Measurements from ENCODE around the gene R3HDM4.
"Not testable (repeated sequence)": the region's sequence is repeated elsewhere in the genome, so short reads cannot be mapped to it uniquely, and the experiment has no call there.

The R3HDM4 gene

GRCh38 chr19:861756-862580, 51.1 kb downstream of the R3HDM4 start:
- DNase-seq (ENCODE audit: low read depth in 1 of 2, low spot score in 1 of 2) = peak; percentile 38 to 50

- DNase-seq (ENCODE audit: low read depth in 1 of 2, low spot score in 1 of 2) = no peak
Measured at GRCh38 chr19:861141-861755, 51.8 kb downstream of the R3HDM4 start.

DNA sequence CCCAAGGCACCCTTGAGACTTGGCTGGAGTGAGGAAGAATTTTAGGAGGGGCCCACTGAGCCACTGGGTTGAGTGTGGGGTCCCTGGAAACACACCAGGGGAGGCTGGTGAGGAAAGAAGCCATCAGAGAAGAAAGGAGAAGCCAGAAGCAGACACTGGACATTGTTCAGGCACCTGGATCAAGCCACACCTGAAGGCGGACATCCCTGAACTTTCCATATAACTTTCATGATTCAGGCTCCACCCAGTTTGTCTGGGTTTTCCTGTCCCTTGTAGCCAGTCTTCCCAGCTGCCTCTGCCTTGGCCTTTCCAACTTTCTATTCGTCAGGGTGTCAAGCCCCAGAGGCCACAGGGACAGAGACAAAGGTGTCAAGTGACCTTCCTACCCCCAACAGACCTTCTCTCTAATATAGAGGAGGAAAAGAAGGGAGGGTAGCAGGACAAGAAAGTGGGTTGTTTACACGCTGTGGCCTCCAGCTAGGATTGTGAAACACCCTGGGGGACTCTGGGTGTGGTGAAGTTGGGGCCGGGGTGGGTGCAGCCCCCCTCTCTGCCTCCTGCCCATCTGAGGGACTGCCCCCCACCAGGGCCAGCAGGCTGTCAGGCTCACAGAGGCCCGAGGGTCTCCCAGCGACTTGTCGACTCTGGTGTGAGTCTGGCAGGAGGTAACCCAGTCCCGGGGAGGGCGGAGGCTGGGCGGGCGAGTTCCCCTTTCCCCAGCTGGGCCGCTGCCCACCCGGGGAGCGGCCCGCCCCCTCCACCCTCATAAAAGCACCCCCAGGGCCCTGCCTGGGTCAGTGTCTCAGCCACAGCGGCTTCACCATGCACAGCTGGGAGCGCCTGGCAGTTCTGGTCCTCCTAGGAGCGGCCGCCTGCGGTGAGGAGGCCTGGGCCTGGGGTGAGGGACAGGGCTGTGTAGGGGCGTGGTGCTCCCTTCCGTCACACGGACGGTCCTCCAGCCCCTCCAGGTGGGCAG, 53.9 kb downstream of the R3HDM4 start, which contains the start of gene CFD:
Gene CFD, plus strand, starts transcription at position 797 of the 976 bp plus-strand sequence. Its CDS starts 26 bp downstream, at position 823.
- no peak for DNase-seq (ENCODE audit: low read depth in 1 of 2, low spot score in 1 of 2)

DNA sequence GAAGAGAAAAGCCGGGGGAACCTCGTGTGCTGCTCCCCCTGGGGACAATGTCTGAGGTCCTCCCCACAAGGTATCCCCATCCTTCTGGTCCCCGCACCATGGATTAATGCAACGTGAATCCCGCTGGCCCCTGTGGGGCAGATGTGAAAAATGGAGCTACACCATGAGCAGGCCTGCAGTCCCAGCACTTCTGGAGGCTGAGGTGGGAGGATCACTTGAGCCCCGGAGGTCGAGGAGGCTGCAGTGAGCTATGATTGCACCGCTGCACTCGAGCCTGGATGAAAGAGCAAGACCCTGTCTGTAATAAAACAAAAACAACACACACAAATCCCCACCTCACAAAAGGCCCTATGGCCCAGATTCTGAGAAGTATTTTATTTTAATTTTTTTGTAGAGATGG, 54.7 kb downstream of the R3HDM4 start:
- DNase-seq (ENCODE audit: low read depth in 1 of 2, low spot score in 1 of 2) = no peak

DNA sequence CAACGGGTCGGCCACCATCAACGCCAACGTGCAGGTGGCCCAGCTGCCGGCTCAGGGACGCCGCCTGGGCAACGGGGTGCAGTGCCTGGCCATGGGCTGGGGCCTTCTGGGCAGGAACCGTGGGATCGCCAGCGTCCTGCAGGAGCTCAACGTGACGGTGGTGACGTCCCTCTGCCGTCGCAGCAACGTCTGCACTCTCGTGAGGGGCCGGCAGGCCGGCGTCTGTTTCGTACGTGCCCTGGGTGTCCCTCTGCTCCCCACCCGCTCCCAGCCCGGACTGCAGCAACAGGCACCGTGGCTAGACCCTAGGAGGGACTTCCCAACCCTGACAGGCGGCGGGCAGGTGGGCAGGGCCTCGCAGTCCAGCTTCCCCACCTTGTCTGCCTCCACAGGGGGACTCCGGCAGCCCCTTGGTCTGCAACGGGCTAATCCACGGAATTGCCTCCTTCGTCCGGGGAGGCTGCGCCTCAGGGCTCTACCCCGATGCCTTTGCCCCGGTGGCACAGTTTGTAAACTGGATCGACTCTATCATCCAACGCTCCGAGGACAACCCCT, 57.4 kb downstream of the R3HDM4 start:
- no peak for DNase-seq (ENCODE audit: low read depth in 1 of 2, low spot score in 1 of 2)

- DNase-seq (ENCODE audit: low read depth in 1 of 2, low spot score in 1 of 2) = no peak
Measured at GRCh38 chr19:855142-855541, 57.9 kb downstream of the R3HDM4 start.

GRCh38 chr19:854549-854948, 58.5 kb downstream of the R3HDM4 start:
- no peak for DNase-seq (ENCODE audit: low read depth in 1 of 2, low spot score in 1 of 2)

DNA sequence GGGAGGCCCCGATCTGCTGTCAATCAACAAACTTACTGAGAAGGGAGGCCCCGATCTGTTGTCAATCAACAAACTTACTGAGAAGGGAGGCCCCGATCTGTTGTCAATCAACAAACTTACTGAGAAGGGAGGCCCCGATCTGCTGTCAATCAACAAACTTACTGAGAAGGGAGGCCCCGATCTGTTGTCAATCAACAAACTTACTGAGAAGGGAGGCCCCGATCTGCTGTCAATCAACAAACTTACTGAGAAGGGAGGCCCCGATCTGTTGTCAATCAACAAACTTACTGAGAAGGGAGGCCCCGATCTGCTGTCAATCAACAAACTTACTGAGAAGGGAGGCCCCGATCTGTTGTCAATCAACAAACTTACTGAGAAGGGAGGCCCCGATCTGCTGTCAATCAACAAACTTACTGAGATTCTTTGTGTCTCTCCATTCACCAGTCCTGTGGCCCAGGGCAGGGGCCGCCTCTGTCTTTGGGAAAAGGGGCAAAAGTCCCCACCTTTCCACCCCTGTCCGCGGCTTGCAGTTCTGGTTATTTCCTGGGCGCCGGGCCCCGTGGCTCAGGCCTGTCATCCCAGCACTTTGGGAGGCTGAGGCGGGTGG, 59.3 kb downstream of the R3HDM4 start:
- DNase-seq (ENCODE audit: low read depth in 1 of 2, low spot score in 1 of 2) = not testable (repeated sequence)

DNA sequence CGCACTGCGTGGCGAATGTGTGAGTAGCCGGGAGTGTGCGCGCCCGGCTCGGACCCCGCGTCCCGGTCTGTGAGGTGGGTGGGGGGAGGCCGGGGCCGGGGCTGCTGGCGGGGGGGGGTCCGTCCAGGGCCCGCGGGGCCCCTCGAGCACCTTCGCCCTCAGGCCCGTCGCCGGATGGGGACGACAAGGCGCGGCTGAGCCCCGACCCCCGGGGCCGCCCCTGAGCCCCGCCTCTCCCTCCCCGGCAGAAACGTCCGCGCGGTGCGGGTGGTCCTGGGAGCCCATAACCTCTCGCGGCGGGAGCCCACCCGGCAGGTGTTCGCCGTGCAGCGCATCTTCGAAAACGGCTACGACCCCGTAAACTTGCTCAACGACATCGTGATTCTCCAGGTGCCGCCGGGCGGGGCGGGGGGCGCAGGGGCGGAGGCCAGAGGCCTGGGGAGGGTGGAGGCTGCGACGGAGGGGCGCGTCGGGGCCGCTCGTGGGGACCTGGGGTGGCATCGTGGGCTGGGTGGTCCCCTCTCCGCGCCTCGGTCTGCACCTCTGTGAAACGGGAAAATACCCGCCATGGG, 59.9 kb downstream of the R3HDM4 start:
- DNase-seq (ENCODE audit: low read depth in 1 of 2, low spot score in 1 of 2) = no peak

- DNase-seq (ENCODE audit: low read depth in 1 of 2, low spot score in 1 of 2) = no peak
Measured at GRCh38 chr19:852136-853013, 60.6 kb downstream of the R3HDM4 start, which contains the start of gene ELANE. TSS of gene ELANE (plus strand) at chr19:852303. CDS start at chr19:852329, 26 bp downstream.

GRCh38 chr19:850979-851335, 62.1 kb downstream of the R3HDM4 start:
- no peak for DNase-seq (ENCODE audit: low read depth in 1 of 2, low spot score in 1 of 2)

GRCh38 chr19:850221-850978, 62.6 kb downstream of the R3HDM4 start:
- DNase-seq (ENCODE audit: low read depth in 1 of 2, low spot score in 1 of 2) = no peak

- not testable (repeated sequence) for DNase-seq (ENCODE audit: low read depth in 1 of 2, low spot score in 1 of 2)
Measured at GRCh38 chr19:849195-849594, 63.8 kb downstream of the R3HDM4 start.

- no peak for DNase-seq (ENCODE audit: low read depth in 1 of 2, low spot score in 1 of 2)
Measured at GRCh38 chr19:848386-848921, 64.6 kb downstream of the R3HDM4 start.
